K562 (cell line): ENCODE measurements around the gene GPHN. TPM values are rescaled to one million over a fixed set of nuclear protein-coding genes. Genes with fewer than 3 reads are reported as not detected.

Experiments used
- CBX5 ChIP-seq: IDR thresholded peaks from 2 replicates; pipeline ENCODE4 v1.6.1; 2014; ENCODE audit warnings: low read depth, borderline replicate concordance
- CUX1 ChIP-seq: fragments of 200-800 bp; sonication (Bioruptor generic); IDR thresholded peaks from 2 replicates; pipeline ENCODE4 v1.6.1; 2016; ENCODE audit warnings: missing genetic modification characterization, missing compliant biosample characterization
- IRF9 ChIP-seq: fragments of 450-650 bp; IDR thresholded peaks from 2 replicates; pipeline ENCODE4 v1.6.1; 2016; ENCODE audit warnings: missing biosample characterization, missing genetic modification characterization
- ZFP91 ChIP-seq: sonication (generic); formaldehyde crosslinking; IDR thresholded peaks from 2 replicates; pipeline ENCODE4 v1.8.0; 2022; ENCODE audit warnings: mild to moderate bottlenecking, missing genetic modification reagents
- polyA plus RNA-seq, 8 experiments: library from polyadenylated mRNA; depleted of rRNA in 4 of 8; stranded (reverse) in 5 of 8; unstranded in 3 of 8; fragments of >200 nt; fragmentation: Nextera tagmentation in 2 of 8; fragmentation: Illumina TruSeq in 1 of 8; extraction: Ambion mirVana in 2 of 8; extraction: Trizol in 1 of 8; gene quantifications; 2 replicates each; pipeline versions ENCODE4 v1.2.1 to v1.2.3, GENCODE V29; 2011 to 2014; ENCODE audit warnings: inconsistent platforms in 1 of 8, missing spikeins in 1 of 8
- total RNA-seq, 7 experiments: library from RNA; depleted of rRNA in 6 of 7; stranded (reverse); fragments of >200 nt in 6 of 7; fragmentation: Illumina TruSeq in 2 of 7; extraction: Trizol in 2 of 7; gene quantifications; 2 replicates each; pipeline versions ENCODE4 v1.2.1 to v1.2.3, GENCODE V29; 2011 to 2021; ENCODE audit warnings: low replicate concordance in 1 of 7

Gene GPHN
- total and polyA plus RNA-seq, 9 of the 15 experiments (the other 6 are each of a cell fraction or from before 2014, with no cell fraction given) = 5.9 to 16.0 (median 11.4) TPM

GRCh38 chr14:67112344-67112743, 604.4 kb downstream of the GPHN start (continued):
- no peak for TF ChIP-seq CUX1 (CRISPR knock-in tag)
- no peak for TF ChIP-seq CBX5
- TF ChIP-seq IRF9 (tag) = no peak
- no peak for TF ChIP-seq ZFP91 (CRISPR knock-in tag)
